GM19438 (cell line): Measurements from ENCODE around the gene TRPT1.

Experiments
- ATAC-seq: cut with Tn5 transposase; IDR thresholded peaks from one replicate; pipeline ENCODE4 v1.9.1; 2021; ENCODE audit warnings: low read depth; ENCODE audit not compliant: unreplicated experiment

Gene TRPT1

GRCh38 chr11:64225608-64226506 lies at the start of gene TRPT1, which contains the start of gene NUDT22:
TRPT1 (minus strand) TSS chr11:64226186; CDS start chr11:64225860, 326 bp downstream.
NUDT22 (plus strand) TSS chr11:64226274; CDS start chr11:64226653, 379 bp downstream.
- peak; percentile 39 for ATAC-seq

- ATAC-seq, result no peak
Observed at GRCh38 chr11:64275031-64275800, 49.2 kb upstream of the TRPT1 start.

DNA sequence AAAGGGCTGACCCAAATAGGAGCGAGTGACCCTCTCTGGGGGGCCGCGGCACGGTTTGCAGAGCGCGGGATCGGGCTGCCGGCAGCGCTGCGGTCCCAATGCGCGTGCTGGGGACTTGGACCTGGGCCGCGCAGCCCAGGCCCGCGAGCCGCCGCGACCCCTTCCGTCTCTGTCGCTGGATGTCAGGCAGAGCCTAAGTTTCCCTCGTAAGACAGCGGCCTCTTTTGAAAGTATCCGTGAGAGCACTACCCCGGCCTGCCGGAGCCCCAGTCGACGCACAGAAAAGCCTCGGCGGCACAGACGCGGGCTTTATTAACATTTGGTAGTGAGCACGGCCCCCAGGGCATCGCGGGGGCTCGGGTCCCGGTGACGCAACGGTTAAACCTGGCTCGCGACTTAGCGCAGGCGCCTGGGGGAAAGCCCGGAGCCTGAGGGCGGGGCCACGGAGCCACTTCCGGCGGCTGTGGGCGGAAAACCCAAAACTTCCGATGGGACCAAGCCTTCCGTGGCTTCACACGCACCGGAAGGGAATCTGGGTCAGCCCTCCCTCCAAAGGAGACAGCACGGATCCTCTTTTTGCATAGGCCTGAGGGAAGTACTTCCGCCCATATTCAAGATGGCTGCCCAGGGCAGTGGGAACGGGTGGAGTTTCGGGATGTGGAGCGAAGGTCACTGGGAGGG lies 43.7 kb upstream of the TRPT1 start:
- ATAC-seq, result peak; percentile 58

GRCh38 chr11:64268893-64269539 lies 43.0 kb upstream of the TRPT1 start:
- peak; percentile 7 for ATAC-seq

GRCh38 chr11:64268025-64268892 lies 42.3 kb upstream of the TRPT1 start:
- ATAC-seq, result no peak

DNA sequence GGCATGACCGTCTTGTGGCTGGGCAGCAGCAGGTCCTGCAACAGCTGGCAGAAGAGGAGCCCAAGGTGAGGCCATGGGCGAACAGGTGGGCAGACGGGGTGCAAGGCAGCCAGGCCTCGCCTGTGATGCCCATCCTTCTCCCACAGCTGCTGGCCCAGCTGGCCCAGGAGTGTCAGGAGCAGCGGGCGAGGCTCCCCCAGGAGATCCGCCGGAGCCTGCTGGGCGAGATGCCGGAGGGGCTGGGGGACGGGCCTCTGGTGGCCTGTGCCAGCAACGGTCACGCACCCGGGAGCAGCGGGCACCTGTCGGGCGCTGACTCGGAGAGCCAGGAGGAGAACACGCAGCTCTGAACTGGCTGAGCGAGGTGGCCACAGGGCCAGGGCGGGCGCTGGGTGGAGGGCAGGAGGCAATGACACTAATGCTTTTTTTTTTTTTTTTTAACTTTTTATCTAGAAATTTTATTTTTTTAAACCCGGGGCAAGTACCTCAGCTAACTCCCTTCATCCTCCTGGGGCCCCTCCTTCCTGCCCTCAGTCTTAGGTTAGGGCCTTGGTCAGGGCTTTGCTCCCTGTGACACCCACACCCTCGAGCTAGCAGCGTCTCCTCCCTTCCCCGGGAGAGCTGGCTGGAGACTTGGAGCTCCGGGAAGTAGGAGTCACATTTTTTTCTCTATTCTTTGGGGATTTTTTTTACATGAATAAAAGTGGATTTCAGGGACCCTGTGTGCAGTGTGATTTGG lies 41.4 kb upstream of the TRPT1 start:
- no peak for ATAC-seq

GRCh38 chr11:64266339-64266738 lies 40.4 kb upstream of the TRPT1 start:
- no peak for ATAC-seq

DNA sequence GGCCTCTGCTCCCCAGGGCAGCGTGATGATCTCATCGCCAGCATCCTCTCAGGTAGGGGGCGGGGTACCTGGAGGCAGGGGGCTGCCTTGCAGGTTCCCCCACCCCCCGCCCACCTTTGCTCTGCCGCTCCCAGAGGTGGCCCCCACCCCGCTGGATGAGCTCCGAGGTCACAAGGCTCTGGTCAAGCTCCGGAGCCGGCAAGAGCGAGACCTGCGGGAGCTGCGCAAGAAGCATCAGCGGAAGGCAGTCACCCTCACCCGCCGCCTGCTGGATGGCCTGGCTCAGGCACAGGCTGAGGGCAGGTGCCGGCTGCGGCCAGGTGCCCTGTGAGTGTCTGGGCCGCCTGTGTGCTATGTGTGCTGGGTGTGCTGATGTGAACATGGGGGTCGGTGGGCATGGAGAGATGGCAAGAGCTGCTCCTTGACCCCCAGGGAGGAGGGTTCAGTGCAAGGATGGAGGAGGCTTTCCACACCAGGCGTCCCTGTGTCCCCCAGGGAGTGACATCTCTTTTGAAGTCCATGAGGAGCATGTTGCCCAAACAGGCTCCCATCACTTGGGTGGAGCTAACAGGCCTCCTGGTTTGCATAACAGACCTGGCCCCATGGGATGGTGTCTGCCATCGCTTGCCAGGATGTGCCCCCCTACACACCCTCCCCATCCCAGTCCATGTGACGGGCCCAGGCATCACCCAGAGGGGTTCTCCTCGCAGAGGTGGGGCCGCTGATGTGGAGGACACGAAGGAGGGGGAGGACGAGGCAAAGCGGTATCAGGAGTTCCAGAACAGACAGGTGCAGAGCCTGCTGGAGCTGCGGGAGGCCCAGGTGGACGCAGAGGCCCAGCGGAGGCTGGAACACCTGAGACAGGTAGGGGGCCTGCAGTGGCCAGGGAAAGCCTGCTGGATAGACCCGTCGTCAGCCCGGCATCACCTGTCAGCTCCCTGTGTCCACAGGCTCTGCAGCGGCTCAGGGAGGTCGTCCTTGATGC lies 39.5 kb upstream of the TRPT1 start:
- ATAC-seq, result no peak

DNA sequence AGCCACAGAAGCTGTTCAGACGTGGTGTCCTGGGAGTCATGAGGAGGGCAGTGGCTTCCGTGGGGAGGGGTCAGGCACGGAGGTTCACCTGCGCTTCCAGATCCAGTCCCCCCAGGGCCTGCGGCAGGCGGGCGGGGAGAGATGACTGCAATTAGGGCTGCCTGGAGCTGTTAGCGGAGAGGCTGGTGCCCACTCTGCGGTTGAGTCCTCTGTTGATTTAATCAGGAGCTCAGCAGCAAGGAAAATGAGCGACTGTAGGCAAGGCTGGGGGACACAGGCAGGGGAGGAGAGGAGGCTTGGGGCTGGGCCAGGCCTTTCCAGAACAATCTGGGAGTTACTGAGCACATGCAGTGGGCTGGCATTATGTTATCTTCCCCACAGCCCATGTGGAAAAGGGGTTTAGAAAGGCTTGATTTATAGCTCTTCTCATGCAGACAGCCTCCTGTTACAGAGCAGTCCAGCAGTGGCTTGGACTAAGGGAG lies 38.4 kb upstream of the TRPT1 start:
- ATAC-seq, result no peak

GRCh38 chr11:64263947-64264317 lies 37.9 kb upstream of the TRPT1 start:
- no peak for ATAC-seq

- ATAC-seq, result no peak
Observed at GRCh38 chr11:64263021-64263946, 37.3 kb upstream of the TRPT1 start.

DNA sequence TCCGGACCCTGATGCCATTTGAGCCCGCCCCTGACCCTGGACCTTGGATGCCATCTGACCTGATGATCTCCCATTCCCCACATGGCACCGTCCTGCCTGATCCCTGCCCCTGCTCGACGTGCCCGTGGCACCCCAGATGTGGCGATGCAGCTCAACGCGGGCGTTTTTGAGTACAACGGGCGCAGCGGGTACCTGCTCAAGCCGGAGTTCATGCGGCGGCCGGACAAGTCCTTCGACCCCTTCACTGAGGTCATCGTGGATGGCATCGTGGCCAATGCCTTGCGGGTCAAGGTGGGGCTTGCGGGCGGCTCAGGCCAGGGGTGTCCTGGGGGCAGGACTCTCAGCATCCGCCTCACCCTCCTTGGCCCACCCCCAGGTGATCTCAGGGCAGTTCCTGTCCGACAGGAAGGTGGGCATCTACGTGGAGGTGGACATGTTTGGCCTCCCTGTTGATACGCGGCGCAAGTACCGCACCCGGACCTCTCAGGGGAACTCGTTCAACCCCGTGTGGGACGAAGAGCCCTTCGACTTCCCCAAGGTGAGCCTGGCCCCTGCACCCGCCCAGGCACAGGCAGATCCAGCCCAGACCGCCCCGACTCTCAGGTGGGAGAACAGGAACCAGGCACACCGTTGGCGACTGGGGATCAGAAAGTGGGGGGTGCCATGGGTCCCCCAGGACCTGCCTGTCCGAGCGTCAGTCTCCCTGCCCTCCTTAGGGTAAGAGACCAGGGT lies 36.5 kb upstream of the TRPT1 start:
- ATAC-seq, result no peak

- ATAC-seq, result no peak
Observed at GRCh38 chr11:64261556-64262080, 35.6 kb upstream of the TRPT1 start.

GRCh38 chr11:64260147-64260708 lies 34.2 kb upstream of the TRPT1 start:
- no peak for ATAC-seq

DNA sequence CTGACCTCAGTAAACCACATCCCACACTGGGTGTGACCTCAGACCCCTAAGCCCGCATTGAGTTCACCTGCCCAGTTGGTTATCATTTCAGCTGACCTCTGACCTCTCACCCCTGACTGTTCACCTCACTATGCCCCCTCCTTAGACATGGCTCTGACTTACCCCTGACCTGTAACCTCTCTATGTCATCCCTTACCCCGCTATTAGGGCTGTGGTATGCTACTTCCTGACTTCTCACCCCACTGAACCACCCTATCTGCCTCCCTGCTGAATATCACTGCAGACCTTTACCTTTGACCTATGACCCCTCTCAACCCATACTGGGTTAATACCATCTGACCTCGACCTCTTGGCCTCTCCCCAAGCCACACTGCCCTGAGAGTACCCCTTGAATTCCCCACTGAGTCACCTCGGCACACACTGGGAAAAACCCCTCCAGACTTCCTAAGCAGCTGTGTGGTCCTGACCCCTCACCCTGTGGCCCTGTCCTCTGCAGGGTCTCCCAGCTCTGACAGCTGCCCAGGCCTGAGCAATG lies 33.6 kb upstream of the TRPT1 start:
- ATAC-seq, result no peak
